AG04449 (cell line): ENCODE data around the gene GNRH2.

Experiments used
- CTCF ChIA-PET: fragments of 350-600 bp; formaldehyde crosslinking; extraction: SDS; loops from one replicate; lab custom pipeline; 2021; ENCODE audit warnings: antibody characterized with exemption; lab: Yijun Ruan, JAX
- POLR2A ChIA-PET: fragments of 400-600, 350-600 bp; formaldehyde crosslinking; extraction: SDS; loops from one replicate; lab custom pipeline; 2020; ENCODE audit warnings: antibody characterized with exemption, inconsistent platforms; lab: Yijun Ruan, JAX
- DNase-seq: peaks from one replicate; pipeline ENCODE4 v3.0.0-alpha.2; 2010; ENCODE audit warnings: low read depth, low spot score
- H3K4me3 ChIP-seq: 2 replicates; pipeline ENCODE4 v1.5.1; 2011; ENCODE audit warnings: low read depth, mild to moderate bottlenecking, control low read depth, low read length
- CTCF ChIP-seq: IDR thresholded peaks from one replicate; pipeline ENCODE4 v1.5.1; 2011; ENCODE audit warnings: mild to moderate bottlenecking, moderate library complexity, low read length, control low read depth, inconsistent platforms; ENCODE audit not compliant: insufficient read depth; ENCODE audit errors: missing control alignments

GNRH2 gene

GRCh38 chr20:3077618-3078134 lies 34.3 kb downstream of the GNRH2 start:
- POLR2A ChIA-PET: no interaction called here
- TF ChIP-seq CTCF: no peak
- H3K4me3 ChIP-seq: no peak overlapping the region
- CTCF ChIA-PET: interaction anchor here (1.0 to 1.5 kb wide), 9 partner anchors 9 to 28 kb away, joined by 3 to 28 read pairs (median 5); no protein-coding TSS in a partner anchor
- DNase-seq: no peak

- no peak for DNase-seq
- no peak for TF ChIP-seq CTCF
- H3K4me3 ChIP-seq: no peak overlapping the region
- CTCF ChIA-PET: interaction anchor here (1.3 kb wide), 1 partner anchor 28 kb away, joined by 6 read pairs; no protein-coding TSS in a partner anchor
- POLR2A ChIA-PET: no interaction called here
Observed at GRCh38 chr20:3080939-3081388, 37.5 kb downstream of the GNRH2 start.

- H3K4me3 ChIP-seq: no peak overlapping the region
- no peak for TF ChIP-seq CTCF
- POLR2A ChIA-PET: no interaction called here
- CTCF ChIA-PET: interaction anchor here (0.7 kb wide), 1 partner anchor 33 kb away, joined by 3 read pairs; no protein-coding TSS in a partner anchor
- DNase-seq: no peak
Observed at GRCh38 chr20:3081641-3082040, 38.2 kb downstream of the GNRH2 start.

GRCh38 chr20:3082306-3082951 lies 39.0 kb downstream of the GNRH2 start:
- DNase-seq: no peak
- CTCF ChIA-PET: interaction anchor here (0.8 to 1.4 kb wide), 3 partner anchors 9 to 29 kb away, joined by 3 to 4 read pairs (median 4); no protein-coding TSS in a partner anchor
- H3K4me3 ChIP-seq: peak overlapping the region; percentile 8; the same call in 1 of the 2 replicates
- POLR2A ChIA-PET: interaction anchor here (0.6 kb wide), 1 partner anchor 27 kb away, joined by 3 read pairs; no protein-coding TSS in a partner anchor
- TF ChIP-seq CTCF: no peak

DNA sequence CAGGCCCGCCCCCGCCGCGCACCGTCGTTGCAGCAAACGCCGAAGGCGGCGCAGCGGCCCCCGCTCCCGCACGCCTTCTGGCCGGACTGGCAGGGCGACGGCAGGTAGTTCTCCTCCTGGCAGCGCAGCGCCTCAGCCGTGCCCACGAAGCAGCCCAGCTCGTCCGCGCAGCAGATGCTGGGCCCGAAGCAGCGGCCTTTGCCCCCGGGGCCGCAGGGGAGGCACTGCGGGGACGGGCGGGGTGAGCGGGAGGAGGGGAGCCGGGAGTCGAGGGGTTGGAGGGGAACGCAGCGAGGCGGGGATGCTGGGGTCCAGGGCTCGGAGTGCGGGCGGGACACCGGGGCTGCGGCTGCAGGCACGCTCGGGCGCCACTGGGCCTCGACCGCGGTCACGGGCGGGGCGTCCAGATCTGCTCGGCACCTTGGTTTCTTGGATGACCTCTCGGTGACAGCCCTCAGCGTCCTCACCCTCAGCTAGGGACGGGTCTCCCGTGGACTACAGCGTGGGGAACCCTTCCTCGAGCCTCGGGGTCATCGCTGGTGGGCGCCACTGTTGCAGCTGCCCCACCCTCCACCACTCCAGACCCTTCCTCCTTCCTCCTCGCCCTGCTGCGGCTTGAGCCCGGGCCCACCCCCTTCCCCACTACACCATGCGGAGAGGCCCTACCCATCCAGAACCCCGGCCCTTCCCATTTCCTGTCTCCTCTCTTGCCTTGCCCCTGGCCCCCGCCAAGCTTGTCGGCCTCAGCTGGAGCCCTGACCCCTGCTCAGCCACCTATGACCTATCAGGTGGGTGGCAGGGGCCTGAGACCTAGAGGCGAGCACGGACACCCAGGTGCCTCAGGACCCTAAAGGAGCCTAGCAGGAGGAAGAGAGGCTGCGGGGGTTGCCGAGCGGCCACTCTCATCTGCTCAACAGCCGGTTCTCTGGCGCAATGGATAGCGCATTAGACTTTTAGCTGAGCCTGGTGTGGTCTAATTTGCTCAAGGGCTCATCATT lies 39.8 kb downstream of the GNRH2 start:
- CTCF ChIA-PET: interaction anchor here (0.8 to 1.4 kb wide), 3 partner anchors 8 to 30 kb away, joined by 3 to 4 read pairs (median 4); no protein-coding TSS in a partner anchor
- no peak for DNase-seq
- H3K4me3 ChIP-seq: no peak overlapping the region

More for the DNA sequence above, 39.8 kb downstream of the GNRH2 start:
- POLR2A ChIA-PET: interaction anchor here (0.6 kb wide), 1 partner anchor 26 kb away, joined by 3 read pairs; no protein-coding TSS in a partner anchor
- TF ChIP-seq CTCF: no peak
